Right lobe of liver (tissue), 6 donors: ENCODE results near the gene MTX2. TPM values are rescaled to one million over a fixed set of nuclear protein-coding genes. Genes with fewer than 3 reads are reported as not detected.
"Not testable (repeated sequence)": the region's sequence is repeated elsewhere in the genome, so short reads cannot be mapped to it uniquely, and the experiment has no call there.

Experiments used
- ATAC-seq, 4 donors: fragments of 200-7000 bp; cut with Tn5 transposase; one replicate each; pipeline ENCODE4 v1.9.1; 2020; ENCODE audit warnings: mild to moderate bottlenecking in 4 of 4, moderate library complexity in 4 of 4
- DNase-seq, 3 donors: peaks; one replicate each; pipeline ENCODE4 v3.0.0-alpha.2; 2020
- H3K27ac ChIP-seq, 3 donors: fragments of 200-600 bp; one replicate each; pipeline ENCODE4 v1.8.0; 2022
- H3K27me3 ChIP-seq, 2 donors: fragments of 200-600 bp; one replicate each; pipeline ENCODE4 v1.8.0; 2022
- H3K36me3 ChIP-seq, 4 donors: fragments of 200-600 bp; sonication (generic) in 1 of 4; one replicate each; pipeline versions ENCODE4 v1.5.1 to v1.8.0; 2017 to 2022; ENCODE audit warnings: control low read depth in 1 of 4
- H3K4me1 ChIP-seq, 4 donors: fragments of 200-600 bp; sonication (generic) in 1 of 4; one replicate each; pipeline versions ENCODE4 v1.5.1 to v1.8.0; 2017 to 2022; ENCODE audit warnings: control low read depth in 1 of 4
- H3K4me3 ChIP-seq, 3 donors: fragments of 200-600 bp; one replicate each; pipeline ENCODE4 v1.8.0; 2022
- H3K9me3 ChIP-seq, 4 donors: fragments of 200-600 bp; sonication (generic) in 1 of 4; one replicate each; pipeline versions ENCODE4 v1.5.1 to v1.8.0; 2017 to 2022; ENCODE audit warnings: control low read depth in 1 of 4
- CTCF ChIP-seq, 4 donors: fragments of 200-600 bp in 3 of 4; fragments of 450-650 bp in 1 of 4; IDR thresholded peaks; one replicate each; pipeline versions ENCODE4 v1.5.1 to v1.8.0; 2016 to 2022; ENCODE audit warnings: antibody characterized with exemption in 4 of 4, mild to moderate bottlenecking in 2 of 4
- POLR2A ChIP-seq: fragments of 450-650 bp; IDR thresholded peaks from one replicate; pipeline ENCODE4 v1.6.1; 2017; ENCODE audit warnings: antibody characterized with exemption, mild to moderate bottlenecking
- WGBS: methylation state at CpG from one replicate; pipeline ENCODE4 v1.1.6; 2018; ENCODE audit warnings: low coverage, low lambda C conversion rate; ENCODE audit not compliant: insufficient coverage; ENCODE audit errors: missing lambda C conversion rate; 5-methylcytosine and 5-hydroxymethylcytosine counted together
- intact Hi-C, 2 donors: fragments of 100-400 bp; cut with DNase I; formaldehyde crosslinking; loops; one replicate each; pipeline versions ENCODE4 v1.11.2 to v1.14.1; 2022
- total RNA-seq, 6 experiments: library from RNA; depleted of rRNA in 2 of 6; stranded (reverse); fragments of >200 nt in 2 of 6; fragmentation: NEBNext Ultra II Directional in 3 of 6; extraction: Animal tissue kit (Norgen Biotek cat#: 25700) in 3 of 6; gene quantifications; one replicate each; pipeline versions ENCODE4 v1.1.0 to v1.2.4, GENCODE V29; 2016 to 2023
- donor health status: DM: no; HTN: yes; CAD: no.
- donor health status: DM: no; HTN: no; CAD: no.
- donor health status: DM: no; HTN: no; CAD: no.
- donor health status: DM: no; HTN: yes; CAD: no.
- donor health status: DM: no; HTN: yes; CAD: no.

MTX2 gene
- total RNA-seq, 6 experiments from 2014 or later = 7.7 to 29.3 (median 11.1) TPM

- ATAC-seq = peak; percentile 37 to 55 (median 51)
Measured at GRCh38 chr2:176291809-176292283, 22.6 kb downstream of the MTX2 start.

GRCh38 chr2:176292608-176293007 lies 23.4 kb downstream of the MTX2 start:
- no peaks in the 10 kb centered on the region for H3K27me3 ChIP-seq
- TF ChIP-seq POLR2A (no peak), CTCF (IDR thresholded peaks at IDR 0.05) (no peak)
- H3K4me1 ChIP-seq = peaks cover 0 to 5% (median 0%) of the 10 kb centered on the region in 4 donors
- no peak overlapping the region for H3K27ac ChIP-seq
- ATAC-seq = no peak
- intact Hi-C loops = no loop called here
- DNase-seq = no peak
- no peaks in the 10 kb centered on the region for H3K36me3 ChIP-seq
- 84% methylated on average over 2 of the region's 2 CpGs for WGBS
- no peaks in the 10 kb centered on the region for H3K9me3 ChIP-seq
- H3K4me3 ChIP-seq = no peak overlapping the region

More at GRCh38 chr2:176291809-176292283, 22.6 kb downstream of the MTX2 start:
- TF ChIP-seq CTCF (IDR thresholded peaks at IDR 0.05) (no peak), POLR2A (no peak)
- H3K27ac ChIP-seq = no peak overlapping the region
- no peak for DNase-seq
- no peaks in the 10 kb centered on the region for H3K9me3 ChIP-seq
- H3K4me3 ChIP-seq = no peak overlapping the region
- no peaks in the 10 kb centered on the region for H3K36me3 ChIP-seq
- no peaks in the 10 kb centered on the region for H3K27me3 ChIP-seq
- peaks cover 0 to 6% (median 0%) of the 10 kb centered on the region in 4 donors for H3K4me1 ChIP-seq
- intact Hi-C loops = no loop called here

- 77% methylated on average over 3 of the region's 3 CpGs for WGBS
- Histone ChIP-seq H3K9me3 (no peaks in the 10 kb centered on the region), H3K4me1 (no peaks in the 10 kb centered on the region), H3K27me3 (no peaks in the 10 kb centered on the region), H3K36me3 (no peaks in the 10 kb centered on the region), H3K4me3 (no peak overlapping the region), H3K27ac (no peak overlapping the region)
- intact Hi-C loops = no loop called here
- ATAC-seq (no peak), DNase-seq (no peak)
- TF ChIP-seq CTCF (IDR thresholded peaks at IDR 0.05) (no peak), POLR2A (no peak)
Measured at GRCh38 chr2:176293334-176293733, 24.1 kb downstream of the MTX2 start.

GRCh38 chr2:176297067-176297466 lies 27.8 kb downstream of the MTX2 start:
- ATAC-seq (no peak), DNase-seq (no peak)
- no peaks in the 10 kb centered on the region for H3K9me3 ChIP-seq
- H3K4me1 ChIP-seq = no peaks in the 10 kb centered on the region
- no peak overlapping the region for H3K4me3 ChIP-seq
- TF ChIP-seq POLR2A (no peak), CTCF (IDR thresholded peaks at IDR 0.05) (no peak)
- 72% methylated on average over 3 of the region's 3 CpGs for WGBS
- no peaks in the 10 kb centered on the region for H3K36me3 ChIP-seq
- H3K27me3 ChIP-seq = no peaks in the 10 kb centered on the region
- no peak overlapping the region for H3K27ac ChIP-seq
- intact Hi-C loops = no loop called here

- TF ChIP-seq CTCF (IDR thresholded peaks at IDR 0.05) (no peak), POLR2A (no peak)
- ATAC-seq (no peak), DNase-seq (no peak)
- no peaks in the 10 kb centered on the region for H3K4me1 ChIP-seq
- H3K36me3 ChIP-seq = no peaks in the 10 kb centered on the region
- no peaks in the 10 kb centered on the region for H3K27me3 ChIP-seq
- intact Hi-C loops = no loop called here
- 100% methylated on average over 1 of the region's 1 CpG for WGBS
- no peak overlapping the region for H3K27ac ChIP-seq
- H3K4me3 ChIP-seq = no peak overlapping the region
- no peaks in the 10 kb centered on the region for H3K9me3 ChIP-seq
Measured at GRCh38 chr2:176297737-176298136, 28.5 kb downstream of the MTX2 start.

- WGBS = 88% methylated on average over 1 of the region's 1 CpG
- not testable (repeated sequence) for H3K27ac ChIP-seq
Measured at GRCh38 chr2:176306020-176306419, 36.8 kb downstream of the MTX2 start.

More at GRCh38 chr2:176306020-176306419, 36.8 kb downstream of the MTX2 start:
- DNase-seq, intact Hi-C loops, H3K36me3 ChIP-seq, H3K4me1 ChIP-seq, H3K27me3 ChIP-seq, H3K9me3 ChIP-seq, ATAC-seq, H3K4me3 ChIP-seq: not testable (repeated sequence)
